Measurements from ENCODE around the gene SMIM22. TPM values are rescaled to one million over a fixed set of nuclear protein-coding genes. Genes with fewer than 3 reads are reported as not detected.
A peak's percentile ranks its signal among the peaks of the same experiment; 100 is the strongest.

SMIM22 gene
- total RNA-seq, 2 experiments from 2014 or later: not detected

- intact Hi-C loops (cut with DNase I, micrococcal nuclease): no loop called here
- no peak for ATAC-seq
- Mint-ChIP-seq H3K4me3 (no peak overlapping the region), H3K4me1 (no peaks in the 10 kb centered on the region), H3K27me3 (no peaks in the 10 kb centered on the region), H3K27ac (no peak overlapping the region), H3K36me3 (ENCODE audit: low read depth) (peaks cover 39% of the 10 kb centered on the region), H3K9me3 (ENCODE audit: low read depth) (no peaks in the 10 kb centered on the region)
- DNase-seq: no peak
- POLR2A ChIA-PET: interaction anchor here (0.7 kb wide), 1 partner anchor 9 kb away, joined by 4 read pairs; the partner anchor contains the start of gene ROGDI
- CTCF ChIA-PET: no interaction called here
Observed at GRCh38 chr16:4811773-4812172, 16.6 kb downstream of the SMIM22 start.

DNA sequence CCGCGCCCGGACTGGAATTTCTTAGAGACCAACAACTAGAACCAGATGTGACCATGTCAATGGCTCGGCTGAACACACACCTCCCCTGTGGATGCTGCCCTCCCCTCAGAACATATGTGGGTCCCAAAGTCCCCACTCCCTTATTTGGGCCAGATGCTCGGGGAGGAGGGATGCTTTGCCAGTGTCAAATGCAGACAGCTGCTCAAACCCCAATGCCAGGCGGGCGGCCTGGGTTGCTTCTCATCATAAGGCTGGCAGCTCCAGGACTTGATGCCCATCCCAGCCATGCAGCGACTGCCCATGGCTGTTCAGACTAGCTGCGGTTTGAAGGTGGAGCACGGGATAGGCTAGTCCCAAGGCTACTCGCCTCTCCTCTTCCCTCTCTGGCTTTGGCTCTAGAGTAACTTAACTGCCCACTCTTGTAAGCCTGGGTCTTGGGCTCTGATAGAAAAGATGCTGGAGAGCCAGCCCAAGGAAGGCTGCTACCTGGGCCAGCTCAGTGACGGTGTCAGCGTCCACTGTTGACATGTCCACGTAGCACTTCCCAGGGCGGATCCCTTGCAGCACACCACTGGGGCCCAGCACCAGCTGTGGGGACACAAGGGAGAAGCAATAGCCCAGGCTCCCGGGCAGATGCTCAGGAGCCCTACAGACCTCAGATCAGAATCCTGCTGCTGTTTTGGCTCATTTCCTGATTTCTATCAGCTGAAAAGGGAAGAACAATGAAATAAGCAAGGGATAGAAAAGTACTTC, 18.3 kb downstream of the SMIM22 start:
- no peak for ATAC-seq
- intact Hi-C loops (cut with DNase I, micrococcal nuclease): no loop called here
- H3K27me3 Mint-ChIP-seq: no peaks in the 10 kb centered on the region
- H3K4me3 Mint-ChIP-seq: no peak overlapping the region
- H3K36me3 Mint-ChIP-seq (ENCODE audit: low read depth): peaks cover 39% of the 10 kb centered on the region
- no peaks in the 10 kb centered on the region for H3K9me3 Mint-ChIP-seq (ENCODE audit: low read depth)
- CTCF ChIA-PET: interaction anchor here (0.7 kb wide), 1 partner anchor 78 kb away, joined by 4 read pairs; no protein-coding TSS in a partner anchor
- POLR2A ChIA-PET: no interaction called here
- H3K4me1 Mint-ChIP-seq: no peaks in the 10 kb centered on the region
- no peak for DNase-seq
- peak overlapping the region; percentile 20 for H3K27ac Mint-ChIP-seq

DNA sequence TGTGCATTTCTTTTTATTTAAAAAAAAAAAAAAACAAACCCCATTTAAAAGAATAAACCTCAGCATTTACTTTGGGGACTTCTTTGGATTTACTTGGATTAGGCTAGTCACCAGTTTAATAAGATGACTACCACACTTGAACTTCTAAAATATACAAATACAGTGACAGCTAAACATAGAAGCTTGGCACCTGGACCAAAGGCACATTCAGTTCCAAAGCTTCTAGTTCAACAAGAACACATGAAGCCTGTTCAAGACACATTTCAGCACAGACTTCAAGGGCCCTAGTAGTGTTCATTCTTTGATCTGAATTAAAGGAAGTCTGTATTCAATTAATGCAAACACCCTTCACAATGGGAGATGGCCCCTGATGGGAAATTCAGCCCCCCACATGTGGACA, 18.9 kb downstream of the SMIM22 start:
- Mint-ChIP-seq H3K4me3 (no peak overlapping the region), H3K27ac (no peak overlapping the region), H3K9me3 (ENCODE audit: low read depth) (no peaks in the 10 kb centered on the region), H3K36me3 (ENCODE audit: low read depth) (peaks cover 44% of the 10 kb centered on the region), H3K4me1 (no peaks in the 10 kb centered on the region), H3K27me3 (no peaks in the 10 kb centered on the region)
- DNase-seq (no peak), ATAC-seq (no peak)
- intact Hi-C loops (cut with DNase I, micrococcal nuclease): no loop called here
- POLR2A ChIA-PET: no interaction called here
- CTCF ChIA-PET: no interaction called here

DNA sequence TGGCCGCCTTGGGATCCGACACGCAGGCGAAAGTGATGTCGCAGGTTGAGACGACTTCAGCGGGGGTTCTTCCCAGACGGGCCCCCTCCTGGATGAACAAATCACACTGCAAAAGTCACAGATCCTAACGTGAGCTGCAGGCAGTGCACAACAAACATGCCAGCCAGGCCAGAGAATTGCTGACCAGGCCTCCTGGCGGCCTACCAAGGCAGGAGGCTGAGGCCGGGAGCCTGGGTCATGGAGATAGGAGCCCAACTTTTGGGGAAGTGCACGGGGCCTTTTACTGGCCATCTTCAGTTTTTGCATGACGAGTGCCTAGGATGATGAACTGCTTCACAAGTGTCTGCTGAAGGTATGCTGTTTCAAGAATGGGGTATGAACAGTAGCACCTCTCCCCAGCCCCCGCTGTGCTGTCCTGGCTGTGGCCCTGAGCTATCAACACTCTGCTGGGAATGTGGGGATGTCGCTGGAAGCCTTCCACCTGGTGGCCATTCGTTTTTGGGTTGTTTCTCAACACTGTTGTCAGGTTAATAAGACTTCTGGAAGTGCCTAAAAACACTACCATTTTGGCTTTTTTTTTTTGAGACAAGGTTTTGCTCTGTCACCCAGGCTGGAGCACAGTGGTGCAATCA, 19.5 kb downstream of the SMIM22 start:
- no peak for ATAC-seq
- Mint-ChIP-seq H3K27ac (no peak overlapping the region), H3K9me3 (ENCODE audit: low read depth) (no peaks in the 10 kb centered on the region), H3K27me3 (no peaks in the 10 kb centered on the region), H3K36me3 (ENCODE audit: low read depth) (peaks cover 46% of the 10 kb centered on the region), H3K4me1 (no peaks in the 10 kb centered on the region), H3K4me3 (no peak overlapping the region)
- ChIA-PET POLR2A (no interaction called here), CTCF (no interaction called here)
- DNase-seq: no peak
- intact Hi-C loops (cut with DNase I, micrococcal nuclease): no loop called here

DNA sequence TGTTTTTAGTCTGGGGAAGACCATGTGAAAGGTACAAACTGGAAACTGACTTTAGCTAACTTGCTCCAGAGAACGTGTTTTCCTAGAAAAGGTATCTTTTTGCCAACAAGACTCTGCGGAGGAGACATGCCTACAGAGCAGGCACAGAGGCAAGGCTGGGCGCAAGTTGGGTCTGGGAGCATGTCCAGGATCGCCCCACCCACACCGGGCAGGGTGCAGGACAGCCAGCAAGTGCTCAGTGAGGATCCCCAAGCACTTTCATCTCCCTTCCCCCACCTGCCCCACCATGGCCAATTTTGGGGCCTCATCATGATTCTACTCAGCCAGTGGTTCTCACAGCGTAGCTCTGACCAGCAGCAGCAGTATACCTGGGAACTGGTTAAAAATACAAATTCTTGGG, 25.5 kb downstream of the SMIM22 start:
- Mint-ChIP-seq H3K27me3 (no peaks in the 10 kb centered on the region), H3K4me3 (no peak overlapping the region), H3K27ac (no peak overlapping the region), H3K9me3 (ENCODE audit: low read depth) (no peaks in the 10 kb centered on the region), H3K4me1 (no peaks in the 10 kb centered on the region), H3K36me3 (ENCODE audit: low read depth) (peaks cover 37% of the 10 kb centered on the region)
- DNase-seq: no peak
- POLR2A ChIA-PET: no interaction called here
- intact Hi-C loops (cut with DNase I, micrococcal nuclease): no loop called here
- CTCF ChIA-PET: interaction anchor here (0.6 kb wide), 1 partner anchor 210 kb away, joined by 3 read pairs; no protein-coding TSS in a partner anchor
- ATAC-seq: no peak

GRCh38 chr16:4825196-4825595, 30.0 kb downstream of the SMIM22 start:
- Mint-ChIP-seq H3K27me3 (no peaks in the 10 kb centered on the region), H3K9me3 (ENCODE audit: low read depth) (no peaks in the 10 kb centered on the region), H3K4me1 (no peaks in the 10 kb centered on the region), H3K27ac (no peak overlapping the region), H3K4me3 (no peak overlapping the region), H3K36me3 (ENCODE audit: low read depth) (peaks cover 35% of the 10 kb centered on the region)
- no peak for DNase-seq
- POLR2A ChIA-PET: interaction anchor here (0.7 kb wide), 1 partner anchor 22 kb away, joined by 3 read pairs; the partner anchor contains the start of gene ROGDI
- no peak for ATAC-seq
- intact Hi-C loops (cut with DNase I, micrococcal nuclease): no loop called here
- CTCF ChIA-PET: no interaction called here

- CTCF ChIA-PET: no interaction called here
- DNase-seq: no peak
- H3K4me1 Mint-ChIP-seq: no peaks in the 10 kb centered on the region
- ATAC-seq: no peak
- intact Hi-C loops (cut with DNase I, micrococcal nuclease): no loop called here
- H3K9me3 Mint-ChIP-seq (ENCODE audit: low read depth): no peaks in the 10 kb centered on the region
- no peak overlapping the region for H3K27ac Mint-ChIP-seq
- peaks cover 44% of the 10 kb centered on the region for H3K36me3 Mint-ChIP-seq (ENCODE audit: low read depth)
- no peak overlapping the region for H3K4me3 Mint-ChIP-seq
- no peaks in the 10 kb centered on the region for H3K27me3 Mint-ChIP-seq
- POLR2A ChIA-PET: no interaction called here
Observed at GRCh38 chr16:4826526-4826925, 31.4 kb downstream of the SMIM22 start.

DNA sequence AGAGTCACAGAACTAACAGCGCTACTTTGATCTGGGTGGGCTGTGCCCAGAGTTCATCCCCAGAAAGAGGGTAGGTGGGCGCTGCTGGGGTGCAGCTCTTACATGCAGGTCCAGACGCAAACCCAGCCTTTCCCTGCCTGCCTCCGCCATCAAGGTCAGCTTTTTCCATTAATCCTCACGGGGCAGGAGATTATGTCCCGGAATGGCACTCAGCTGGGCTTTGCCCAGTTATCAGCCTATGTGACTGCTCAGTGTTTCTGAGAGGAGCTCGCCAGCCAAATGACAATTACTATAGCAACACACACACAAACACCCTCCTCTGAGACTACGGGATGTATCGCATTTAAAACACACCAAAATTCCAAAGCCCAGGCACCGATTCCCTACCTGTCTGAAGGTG, 31.8 kb downstream of the SMIM22 start:
- H3K27ac Mint-ChIP-seq: no peak overlapping the region
- no peaks in the 10 kb centered on the region for H3K27me3 Mint-ChIP-seq
- intact Hi-C loops (cut with DNase I, micrococcal nuclease): no loop called here
- H3K4me1 Mint-ChIP-seq: no peaks in the 10 kb centered on the region
- peaks cover 48% of the 10 kb centered on the region for H3K36me3 Mint-ChIP-seq (ENCODE audit: low read depth)
- POLR2A ChIA-PET: no interaction called here
- CTCF ChIA-PET: no interaction called here
- ATAC-seq (no peak), DNase-seq (no peak)
- no peaks in the 10 kb centered on the region for H3K9me3 Mint-ChIP-seq (ENCODE audit: low read depth)
- H3K4me3 Mint-ChIP-seq: no peak overlapping the region

DNA sequence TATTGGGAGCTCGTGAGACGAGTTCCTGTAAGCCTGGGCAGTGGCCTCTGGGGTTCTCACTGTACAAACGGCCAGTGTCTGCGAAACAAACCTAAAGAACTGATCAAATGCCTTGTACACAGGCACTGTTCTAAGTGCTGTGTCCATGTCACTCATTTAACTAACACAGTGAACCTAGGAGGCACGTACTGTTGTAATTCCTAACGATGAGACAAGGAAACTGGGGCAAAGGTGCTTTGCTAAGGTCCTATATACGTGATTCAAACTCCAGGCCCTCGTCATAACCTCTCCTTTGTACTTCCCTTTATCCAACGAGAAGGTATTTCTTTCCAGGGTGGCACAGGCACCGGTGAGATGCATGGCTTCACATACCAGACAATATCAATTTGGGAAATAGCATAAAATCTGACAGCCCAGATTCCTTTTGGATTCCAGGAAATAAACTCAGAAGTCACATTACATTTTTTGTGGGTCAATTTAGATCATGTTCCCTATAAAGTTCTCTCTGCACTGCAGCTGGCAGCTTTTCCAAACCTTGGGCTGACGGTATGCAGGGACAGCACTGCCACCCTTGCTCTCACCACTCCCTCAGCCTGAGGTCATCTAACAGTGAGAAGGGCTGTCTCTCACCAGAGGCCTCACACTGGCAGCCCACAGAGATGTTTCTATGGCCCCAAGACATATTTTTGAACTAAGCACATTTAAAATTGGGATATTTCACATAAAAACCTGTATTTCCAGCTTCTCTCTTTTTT, 33.6 kb downstream of the SMIM22 start:
- ATAC-seq: no peak
- no peak overlapping the region for H3K27ac Mint-ChIP-seq
- intact Hi-C loops (cut with DNase I, micrococcal nuclease): no loop called here
- CTCF ChIA-PET: no interaction called here
- peaks cover 1% of the 10 kb centered on the region for H3K4me1 Mint-ChIP-seq
- no peaks in the 10 kb centered on the region for H3K9me3 Mint-ChIP-seq (ENCODE audit: low read depth)
- no peak for DNase-seq
- peaks cover 56% of the 10 kb centered on the region for H3K36me3 Mint-ChIP-seq (ENCODE audit: low read depth)
- H3K4me3 Mint-ChIP-seq: no peak overlapping the region
- POLR2A ChIA-PET: no interaction called here
- H3K27me3 Mint-ChIP-seq: no peaks in the 10 kb centered on the region

GRCh38 chr16:4830408-4830807, 35.2 kb downstream of the SMIM22 start:
- POLR2A ChIA-PET: interaction anchor here (0.7 kb wide), 1 partner anchor 28 kb away, joined by 3 read pairs; no protein-coding TSS in a partner anchor
- DNase-seq: no peak
- no peak for ATAC-seq
- H3K9me3 Mint-ChIP-seq (ENCODE audit: low read depth): no peaks in the 10 kb centered on the region
- intact Hi-C loops (cut with DNase I, micrococcal nuclease): no loop called here
- CTCF ChIA-PET: no interaction called here
- H3K4me1 Mint-ChIP-seq: peaks cover 2% of the 10 kb centered on the region
- no peak overlapping the region for H3K4me3 Mint-ChIP-seq
- peaks cover 56% of the 10 kb centered on the region for H3K36me3 Mint-ChIP-seq (ENCODE audit: low read depth)
- H3K27me3 Mint-ChIP-seq: no peaks in the 10 kb centered on the region
- no peak overlapping the region for H3K27ac Mint-ChIP-seq

DNA sequence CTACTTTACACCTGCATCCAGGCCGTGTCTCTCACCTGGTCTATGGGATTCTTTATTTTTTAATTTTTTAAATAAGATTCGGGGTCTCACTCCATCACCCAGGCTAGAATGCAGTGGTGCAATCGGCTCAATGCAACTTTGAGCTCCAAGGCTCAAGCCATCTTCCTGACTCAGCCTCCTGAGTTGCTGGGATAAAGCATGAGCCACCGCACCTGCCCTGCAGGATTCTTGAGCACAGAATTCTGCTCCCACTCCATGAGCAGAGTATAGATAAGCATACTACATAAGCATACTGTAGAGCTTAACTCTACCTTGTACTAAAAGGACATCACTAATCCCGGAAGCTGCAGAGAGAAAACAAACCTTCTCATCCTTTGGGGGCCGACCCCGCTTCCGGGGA, 36.4 kb downstream of the SMIM22 start:
- intact Hi-C loops (cut with DNase I, micrococcal nuclease): no loop called here
- Mint-ChIP-seq H3K4me3 (no peak overlapping the region), H3K4me1 (peaks cover 2% of the 10 kb centered on the region), H3K9me3 (ENCODE audit: low read depth) (no peaks in the 10 kb centered on the region), H3K36me3 (ENCODE audit: low read depth) (peaks cover 61% of the 10 kb centered on the region), H3K27ac (no peak overlapping the region), H3K27me3 (no peaks in the 10 kb centered on the region)
- ATAC-seq (no peak), DNase-seq (no peak)
- ChIA-PET POLR2A (no interaction called here), CTCF (no interaction called here)
